GM21825 (cell line): ENCODE data around the gene NFAT5.
"Not testable (repeated sequence)": the region's sequence is repeated elsewhere in the genome, so short reads cannot be mapped to it uniquely, and the experiment has no call there.

ENCODE experiments used
- ATAC-seq: cut with Tn5 transposase; IDR thresholded peaks from one replicate; pipeline ENCODE4 v1.9.1; 2021; ENCODE audit warnings: mild to moderate bottlenecking, moderate library complexity; ENCODE audit not compliant: unreplicated experiment

NFAT5 gene

GRCh38 chr16:69727916-69728270 is 162.1 kb downstream of the NFAT5 start:
- ATAC-seq, result no peak

- ATAC-seq, result not testable (repeated sequence)
These were observed 163.3 kb downstream of the NFAT5 start for GRCh38 chr16:69729030-69729429.

- ATAC-seq, result not testable (repeated sequence)
These were observed 165.5 kb downstream of the NFAT5 start for GRCh38 chr16:69731280-69731679.

GRCh38 chr16:69732101-69732500 is 166.3 kb downstream of the NFAT5 start:
- no peak for ATAC-seq

GRCh38 chr16:69741519-69741918 is 175.8 kb downstream of the NFAT5 start:
- ATAC-seq, result no peak

GRCh38 chr16:69741951-69742904 is 176.5 kb downstream of the NFAT5 start:
- no peak for ATAC-seq

GRCh38 chr16:69744363-69745231 is 178.8 kb downstream of the NFAT5 start:
- ATAC-seq, result no peak

- no peak for ATAC-seq
These were observed 179.5 kb downstream of the NFAT5 start for GRCh38 chr16:69745232-69745612.

GRCh38 chr16:69745959-69746358 is 180.2 kb downstream of the NFAT5 start:
- no peak for ATAC-seq

GRCh38 chr16:69747115-69747514 is 181.3 kb downstream of the NFAT5 start:
- ATAC-seq, result no peak

GRCh38 chr16:69748694-69749345 is 183.1 kb downstream of the NFAT5 start:
- ATAC-seq, result no peak

GRCh38 chr16:69754143-69754468 is 188.3 kb downstream of the NFAT5 start:
- no peak for ATAC-seq
